ENCODE results near the gene CEP83. TPM values are rescaled to one million over a fixed set of nuclear protein-coding genes. Genes with fewer than 3 reads are reported as not detected.

The CEP83 gene
- total RNA-seq, 1 experiment from 2014 or later: 19.2 TPM

DNA sequence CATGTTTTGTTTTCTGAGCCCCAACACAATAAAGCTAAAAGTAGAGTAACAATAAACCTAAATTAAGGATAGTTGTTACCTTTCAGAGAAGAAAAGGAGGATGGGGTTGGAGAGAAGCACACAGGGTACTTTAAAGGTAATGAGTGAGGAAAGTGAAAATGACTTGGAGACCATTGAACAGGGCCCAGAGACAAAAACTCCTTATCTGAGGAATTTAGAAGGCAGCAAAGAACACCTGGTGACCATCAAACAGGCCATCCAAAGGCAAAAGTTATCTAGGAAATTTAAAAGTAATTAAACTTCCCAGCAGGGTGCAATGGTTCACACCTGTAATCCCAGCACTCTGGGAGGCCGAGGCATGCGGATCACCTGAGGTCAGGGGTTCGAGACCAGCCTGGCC, 39.0 kb upstream of the CEP83 start:
- H4K20me1 ChIP-seq (ENCODE audit: insufficient read depth): no peaks in the 10 kb centered on the region
- RAD21 ChIA-PET (ENCODE audit: low non-redundant PET in 1 of 2, low total read pairs in 2 of 2, uncharacterized antibody in 2 of 2, unreplicated experiment in 2 of 2): no interaction called here
- H2AFZ ChIP-seq (ENCODE audit: low read depth, low read length, poor library complexity, severe bottlenecking): no peak overlapping the region
- no peaks in the 10 kb centered on the region for H3K9me3 ChIP-seq (ENCODE audit: control insufficient read depth in 1 of 2, insufficient read depth in 1 of 2, low read depth in 1 of 2, low read length in 2 of 2)
- H3K4me3 ChIP-seq (replicated peaks in 1 of 2; ENCODE audit: low read depth in 1 of 2, low read length in 2 of 2): no peak overlapping the region
- no peak for ATAC-seq
- intact Hi-C loops (cut with micrococcal nuclease): no loop called here
- no TSS peak for BruUV-seq (replicated peaks)
- POLR2A ChIA-PET: no interaction called here
- no peaks in the 10 kb centered on the region for H3K4me1 ChIP-seq (ENCODE audit: control insufficient read depth in 1 of 2, insufficient read depth in 2 of 2, low read length in 2 of 2)
- no peak overlapping the region for H3K4me2 ChIP-seq (ENCODE audit: low read length)
- H3K79me2 ChIP-seq (ENCODE audit: insufficient read depth, low read length): no peaks in the 10 kb centered on the region
- TF ChIP-seq, protein P1, sequence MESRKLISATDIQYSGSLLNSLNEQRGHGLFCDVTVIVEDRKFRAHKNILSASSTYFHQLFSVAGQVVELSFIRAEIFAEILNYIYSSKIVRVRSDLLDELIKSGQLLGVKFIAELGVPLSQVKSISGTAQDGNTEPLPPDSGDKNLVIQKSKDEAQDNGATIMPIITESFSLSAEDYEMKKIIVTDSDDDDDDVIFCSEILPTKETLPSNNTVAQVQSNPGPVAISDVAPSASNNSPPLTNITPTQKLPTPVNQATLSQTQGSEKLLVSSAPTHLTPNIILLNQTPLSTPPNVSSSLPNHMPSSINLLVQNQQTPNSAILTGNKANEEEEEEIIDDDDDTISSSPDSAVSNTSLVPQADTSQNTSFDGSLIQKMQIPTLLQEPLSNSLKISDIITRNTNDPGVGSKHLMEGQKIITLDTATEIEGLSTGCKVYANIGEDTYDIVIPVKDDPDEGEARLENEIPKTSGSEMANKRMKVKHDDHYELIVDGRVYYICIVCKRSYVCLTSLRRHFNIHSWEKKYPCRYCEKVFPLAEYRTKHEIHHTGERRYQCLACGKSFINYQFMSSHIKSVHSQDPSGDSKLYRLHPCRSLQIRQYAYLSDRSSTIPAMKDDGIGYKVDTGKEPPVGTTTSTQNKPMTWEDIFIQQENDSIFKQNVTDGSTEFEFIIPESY (IDR thresholded peaks at IDR 0.05; ENCODE audit: extremely low read depth, insufficient replicate concordance, low read length): no peak
- TF ChIP-seq YY1 (IDR thresholded peaks at IDR 0.05; ENCODE audit: extremely low read depth, insufficient replicate concordance, low read depth, low read length): no peak
- no peak for TF ChIP-seq CEBPB (IDR thresholded peaks at IDR 0.05; ENCODE audit: low read depth)
- no peak for TF ChIP-seq POLR2AphosphoS5 (IDR thresholded peaks at IDR 0.05; ENCODE audit: low read depth, low read length)
- no peak for TF ChIP-seq REST (IDR thresholded peaks at IDR 0.05; ENCODE audit: low read depth)
- TF ChIP-seq EZH2 (IDR thresholded peaks at IDR 0.05): no peak
- TF ChIP-seq POLR2A (IDR thresholded peaks at IDR 0.05; ENCODE audit: borderline replicate concordance, extremely low read depth, insufficient read depth, insufficient read length): no peak
- no peak for TF ChIP-seq SRF (IDR thresholded peaks at IDR 0.05; ENCODE audit: low read depth)
- no peak for TF ChIP-seq RAD21 (IDR thresholded peaks at IDR 0.05; ENCODE audit: low read depth)
- no peak for TF ChIP-seq EZH2phosphoT487 (IDR thresholded peaks at IDR 0.05; ENCODE audit: borderline replicate concordance)
- no peak for TF ChIP-seq TCF7L2 (IDR thresholded peaks at IDR 0.05; ENCODE audit: borderline replicate concordance, extremely low read depth, insufficient read depth, insufficient read length)
- no peak overlapping the region for H3K27ac ChIP-seq (ENCODE audit: low read depth, low read length)
- CTCF ChIA-PET: no interaction called here
- no peaks in the 10 kb centered on the region for H3K36me3 ChIP-seq (ENCODE audit: control insufficient read depth in 1 of 2, insufficient read depth in 2 of 2, low read length in 2 of 2)
- no peaks in the 10 kb centered on the region for H3K27me3 ChIP-seq (ENCODE audit: insufficient read depth, low read length)
- DNase-seq (ENCODE audit: low read depth, low spot score): no peak
- H3K9me2 ChIP-seq (ENCODE audit: insufficient read depth): no peaks in the 10 kb centered on the region
- H3K9ac ChIP-seq (ENCODE audit: low read length): no peak overlapping the region

All from HCT116 (cell line).